ENCODE results near the gene MATN3.

Gene MATN3

DNA sequence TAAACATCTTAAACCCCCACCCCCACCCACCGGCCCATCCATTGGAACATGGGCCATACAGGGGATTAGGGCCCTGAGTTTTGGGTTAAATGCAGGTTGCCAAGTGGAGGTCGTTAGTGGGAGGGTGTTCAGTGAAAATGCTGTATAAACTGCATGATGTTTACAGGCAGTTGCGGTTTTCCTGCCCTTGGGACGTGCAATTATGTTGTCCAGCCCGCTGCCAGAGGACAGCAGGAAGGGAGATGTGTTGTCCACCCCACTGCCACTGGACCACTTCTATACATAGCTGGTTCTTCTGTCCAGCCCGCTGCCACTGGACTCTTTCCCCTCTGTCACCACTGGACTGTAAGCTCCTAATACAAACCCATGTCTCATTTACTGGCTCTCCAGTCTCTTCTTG, 41.7 kb upstream of the MATN3 start:
- ChIA-PET POLR2A (ENCODE audit: low non-redundant PET) (no interaction called here), CTCF (interaction anchor here (0.9 kb wide), 1 partner anchor 791 kb away, joined by 3 read pairs; no protein-coding TSS in a partner anchor)
- H3K27ac ChIP-seq, result 0 out of 2 replicates have a peak overlapping the region, but pooled peaks have one; percentile 74
- TF ChIP-seq, protein P1, sequence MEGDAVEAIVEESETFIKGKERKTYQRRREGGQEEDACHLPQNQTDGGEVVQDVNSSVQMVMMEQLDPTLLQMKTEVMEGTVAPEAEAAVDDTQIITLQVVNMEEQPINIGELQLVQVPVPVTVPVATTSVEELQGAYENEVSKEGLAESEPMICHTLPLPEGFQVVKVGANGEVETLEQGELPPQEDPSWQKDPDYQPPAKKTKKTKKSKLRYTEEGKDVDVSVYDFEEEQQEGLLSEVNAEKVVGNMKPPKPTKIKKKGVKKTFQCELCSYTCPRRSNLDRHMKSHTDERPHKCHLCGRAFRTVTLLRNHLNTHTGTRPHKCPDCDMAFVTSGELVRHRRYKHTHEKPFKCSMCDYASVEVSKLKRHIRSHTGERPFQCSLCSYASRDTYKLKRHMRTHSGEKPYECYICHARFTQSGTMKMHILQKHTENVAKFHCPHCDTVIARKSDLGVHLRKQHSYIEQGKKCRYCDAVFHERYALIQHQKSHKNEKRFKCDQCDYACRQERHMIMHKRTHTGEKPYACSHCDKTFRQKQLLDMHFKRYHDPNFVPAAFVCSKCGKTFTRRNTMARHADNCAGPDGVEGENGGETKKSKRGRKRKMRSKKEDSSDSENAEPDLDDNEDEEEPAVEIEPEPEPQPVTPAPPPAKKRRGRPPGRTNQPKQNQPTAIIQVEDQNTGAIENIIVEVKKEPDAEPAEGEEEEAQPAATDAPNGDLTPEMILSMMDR (conservative IDR thresholded peaks at IDR 0.05; ENCODE audit: low read depth), result no peak
- no peak for DNase-seq (ENCODE audit: low spot score)

DNA sequence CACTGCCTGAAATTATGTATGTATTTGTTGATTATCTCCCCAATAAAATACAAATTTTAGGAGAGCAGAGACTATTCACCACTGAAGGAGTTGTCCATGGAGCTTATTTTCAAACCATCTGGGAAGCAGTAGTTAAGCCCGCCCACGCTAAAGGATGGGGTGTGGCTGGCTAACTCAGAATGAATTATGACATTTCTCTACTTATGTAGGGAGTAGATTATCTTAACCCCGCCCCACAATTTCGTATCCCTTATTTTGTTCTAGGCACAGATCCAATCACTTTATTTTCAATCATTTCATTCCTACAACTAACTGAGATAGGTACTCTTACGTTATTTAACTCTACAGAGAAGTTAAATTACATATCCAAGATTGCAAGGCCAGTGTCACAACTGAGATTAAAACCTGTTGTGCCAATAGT, 40.4 kb upstream of the MATN3 start:
- peak overlapping the region; percentile 74; the same call in 1 of the 2 replicates for H3K27ac ChIP-seq
- TF ChIP-seq, protein P1 (conservative IDR thresholded peaks at IDR 0.05; ENCODE audit: low read depth), result no peak
- CTCF ChIA-PET, result no interaction called here
- DNase-seq (ENCODE audit: low spot score), result peak; percentile 83
- POLR2A ChIA-PET (ENCODE audit: low non-redundant PET), result interaction anchor here (1.0 to 1.9 kb wide), 2 partner anchors 10 to 18 kb away, joined by 3 to 7 read pairs; no protein-coding TSS in a partner anchor

DNA sequence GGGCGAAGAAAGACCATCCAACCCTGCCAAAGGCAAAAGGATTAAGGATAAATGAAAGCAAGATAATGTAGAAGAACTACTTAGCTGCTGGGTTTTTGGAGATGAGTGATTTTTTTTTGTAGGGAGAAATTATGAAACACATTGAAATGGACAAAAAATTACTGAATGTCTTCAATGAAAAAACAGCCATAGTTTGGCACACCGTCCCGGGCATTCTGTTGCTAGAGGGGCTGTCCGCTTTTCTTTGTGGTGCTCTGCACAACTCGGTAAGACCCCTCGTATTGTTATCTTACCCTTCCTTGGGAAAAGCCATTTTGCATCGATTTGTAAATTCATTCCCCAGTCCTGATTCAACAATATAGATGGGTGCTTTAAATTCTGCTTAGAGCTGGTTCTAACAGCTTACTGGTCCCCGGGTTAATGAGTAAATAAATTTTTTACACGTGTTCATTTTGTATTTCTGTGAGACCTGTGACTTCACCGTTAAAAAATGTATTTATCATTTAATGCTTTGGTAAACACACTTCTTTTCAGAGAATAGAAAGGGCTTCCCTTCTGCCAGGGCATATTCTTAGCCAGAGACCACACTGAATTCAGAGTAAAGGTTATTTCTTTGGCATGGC, 39.9 kb upstream of the MATN3 start:
- peak; percentile 38 for DNase-seq (ENCODE audit: low spot score)
- POLR2A ChIA-PET (ENCODE audit: low non-redundant PET), result interaction anchor here (0.5 to 1.9 kb wide), 3 partner anchors 10 to 19 kb away, joined by 3 to 7 read pairs (median 4); no protein-coding TSS in a partner anchor
- TF ChIP-seq, protein P1 (conservative IDR thresholded peaks at IDR 0.05; ENCODE audit: low read depth), result no peak
- CTCF ChIA-PET, result interaction anchor here (0.6 to 0.8 kb wide), 2 partner anchors 10 to 14 kb away, joined by 3 to 4 read pairs; no protein-coding TSS in a partner anchor
- H3K27ac ChIP-seq, result peak overlapping the region; percentile 97

DNA sequence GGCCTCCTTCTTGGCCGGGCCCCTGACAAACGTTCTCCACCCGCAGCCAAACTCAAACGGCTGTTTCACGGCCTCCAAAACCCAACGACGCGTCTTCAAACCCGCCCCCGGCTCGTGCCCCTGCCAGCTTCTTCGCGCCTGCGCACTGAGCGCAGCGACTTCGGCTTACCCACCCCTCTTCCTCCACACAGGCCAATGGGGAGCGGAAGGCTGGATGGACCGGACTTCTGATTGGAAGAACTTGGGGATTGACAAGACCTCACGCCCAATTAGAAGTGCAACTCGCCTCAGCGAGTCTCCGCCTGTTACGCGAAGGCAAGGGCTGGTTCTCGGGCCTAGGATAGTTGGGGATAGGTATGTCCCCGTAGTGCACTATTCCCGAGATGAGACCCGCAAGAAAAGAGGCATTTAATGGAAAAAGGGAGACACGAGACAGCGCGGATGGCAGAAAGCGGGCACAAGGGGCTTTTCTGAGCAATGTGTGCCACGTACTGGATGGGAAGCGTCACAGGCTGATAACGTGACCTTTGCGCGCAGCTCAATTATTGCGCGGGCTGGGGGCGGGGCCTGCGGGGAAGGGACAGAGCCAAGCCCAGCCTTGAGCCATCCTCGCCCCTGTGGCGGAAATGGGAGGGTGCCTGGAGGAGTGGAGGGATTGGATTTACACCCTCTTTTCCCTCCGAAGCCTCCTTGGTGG, 39.2 kb upstream of the MATN3 start, which contains the start of gene LAPTM4A:
Gene LAPTM4A (minus strand): TSS at position 97 of the 697 bp plus-strand sequence. CDS start 108 bp downstream, outside the sequence.
- peak; percentile 100 for DNase-seq (ENCODE audit: low spot score)
- peak within 1 kb of the TSS; percentile 97 for H3K27ac ChIP-seq
- ChIA-PET POLR2A (ENCODE audit: low non-redundant PET) (interaction anchor here (0.5 to 1.9 kb wide), 5 partner anchors 14 to 153 kb away, joined by 3 to 7 read pairs (median 4); no protein-coding TSS in a partner anchor), CTCF (interaction anchor here (0.6 to 0.8 kb wide), 2 partner anchors 9 to 14 kb away, joined by 3 to 4 read pairs; no protein-coding TSS in a partner anchor)
- TF ChIP-seq, protein P1 (conservative IDR thresholded peaks at IDR 0.05; ENCODE audit: low read depth), result no peak

DNA sequence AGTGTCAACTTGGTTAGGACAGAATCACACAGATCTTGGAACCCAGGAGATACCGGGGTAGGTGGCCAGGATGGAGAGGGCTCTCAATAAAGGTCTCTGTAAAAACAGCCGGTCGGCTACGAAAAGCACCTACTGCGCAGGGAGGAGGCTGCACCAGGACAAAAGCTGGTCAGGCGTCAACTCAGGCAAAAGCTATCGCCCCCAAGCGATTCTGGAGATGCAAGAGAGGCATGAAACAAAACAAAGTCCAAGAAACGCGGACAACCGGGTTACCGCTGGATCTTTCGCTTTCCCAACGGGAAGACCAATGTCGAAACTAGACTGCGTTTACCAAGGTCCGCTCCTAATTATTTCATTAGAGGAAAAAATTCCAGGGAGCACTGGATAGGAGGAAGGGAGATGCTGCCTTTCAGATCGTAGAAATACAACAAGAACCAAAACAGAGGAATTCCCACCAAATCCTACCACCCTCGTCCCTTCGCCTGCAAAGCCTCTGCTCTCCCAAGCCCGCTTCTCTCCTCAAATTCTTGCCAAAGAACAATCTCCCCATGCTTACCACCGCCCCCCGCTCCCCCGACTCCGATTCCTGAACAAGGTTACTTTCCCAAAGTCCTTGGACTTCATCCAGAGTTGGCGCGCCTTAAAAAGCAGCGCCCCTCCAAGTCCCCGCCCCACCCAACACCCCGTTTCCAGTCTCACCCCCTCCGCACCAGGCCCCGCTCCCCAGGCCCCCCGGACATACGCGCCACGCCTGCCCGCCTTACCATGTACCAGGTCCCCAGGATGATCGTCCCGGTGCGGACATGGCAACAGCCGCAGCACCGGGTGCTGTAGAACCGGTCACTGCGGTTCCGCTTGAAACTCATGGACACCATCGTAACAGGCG, 38.4 kb upstream of the MATN3 start:
- peak overlapping the region; percentile 97 for H3K27ac ChIP-seq
- POLR2A ChIA-PET (ENCODE audit: low non-redundant PET), result interaction anchor here (0.7 to 1.9 kb wide), 4 partner anchors 17 to 154 kb away, joined by 3 to 7 read pairs (median 4); no protein-coding TSS in a partner anchor
- peak; percentile 51 for DNase-seq (ENCODE audit: low spot score)
- CTCF ChIA-PET, result no interaction called here
- TF ChIP-seq, protein P1 (conservative IDR thresholded peaks at IDR 0.05; ENCODE audit: low read depth), result no peak; the same call in 1 of the 2 replicates
